KMS-11 (cell line): Measurements from ENCODE around the gene MUL1.

Experiments used
- H2AFZ ChIP-seq: fragments of 200-600 bp; sonication (generic); 2 replicates; pipeline ENCODE4 v1.6.1; 2016; ENCODE audit warnings: antibody characterized with exemption, mixed run types, low read depth
- H3K27ac ChIP-seq: fragments of 200-600 bp; sonication (generic); 2 replicates; pipeline ENCODE4 v1.6.1; 2016; ENCODE audit warnings: mild to moderate bottlenecking, mixed run types
- H3K27me3 ChIP-seq: fragments of 200-600 bp; sonication (generic); 2 replicates; pipeline ENCODE4 v1.6.1; 2017; ENCODE audit warnings: mild to moderate bottlenecking, low read depth, mixed run types, moderate library complexity; ENCODE audit not compliant: insufficient read depth
- H3K36me3 ChIP-seq: fragments of 200-600 bp; sonication (generic); 2 replicates; pipeline ENCODE4 v1.6.1; 2017; ENCODE audit warnings: mild to moderate bottlenecking, mixed run types; ENCODE audit not compliant: insufficient read depth
- H3K4me1 ChIP-seq: fragments of 200-600 bp; sonication (generic); 2 replicates; pipeline ENCODE4 v1.6.1; 2016; ENCODE audit warnings: mild to moderate bottlenecking, low read depth, mixed run types; ENCODE audit not compliant: poor library complexity, severe bottlenecking
- H3K4me2 ChIP-seq: fragments of 200-600 bp; sonication (generic); 2 replicates; pipeline ENCODE4 v1.7.0; 2016; ENCODE audit warnings: mild to moderate bottlenecking, mixed run types
- H3K4me3 ChIP-seq: fragments of 200-600 bp; sonication (generic); IDR thresholded peaks from 2 replicates; pipeline ENCODE4 v1.6.1; 2017; ENCODE audit warnings: low read depth, low read length, mixed read lengths; ENCODE audit not compliant: insufficient read depth
- H3K79me2 ChIP-seq: fragments of 200-600 bp; sonication (generic); 2 replicates; pipeline ENCODE4 v1.6.1; 2016; ENCODE audit warnings: low read depth, mixed run types; ENCODE audit not compliant: insufficient read depth
- H3K9ac ChIP-seq: fragments of 200-600 bp; sonication (generic); 2 replicates; pipeline ENCODE4 v1.6.1; 2016; ENCODE audit warnings: mild to moderate bottlenecking, mixed run types
- H4K20me1 ChIP-seq: fragments of 200-600 bp; sonication (generic); 2 replicates; pipeline ENCODE4 v1.6.1; 2016; ENCODE audit warnings: mild to moderate bottlenecking, mixed run types; ENCODE audit not compliant: insufficient read depth
- TF ChIP-seq, protein P1 (sequence below): fragments of 200-600 bp; sonication (generic); conservative IDR thresholded peaks from 2 replicates; pipeline ENCODE4 v1.6.1; 2017; ENCODE audit warnings: low read depth, mild to moderate bottlenecking, antibody characterized with exemption, low read length, moderate library complexity, mixed read lengths

MUL1 gene

GRCh38 chr1:20483098-20483832, 24.7 kb downstream of the MUL1 start:
- Histone ChIP-seq H3K4me2 (no peak overlapping the region), H3K79me2 (no peaks in the 10 kb centered on the region), H3K9ac (no peak overlapping the region), H3K27ac (no peak overlapping the region), H3K27me3 (peaks cover 79% of the 10 kb centered on the region), H2AFZ (no peak overlapping the region), H3K4me1 (no peaks in the 10 kb centered on the region), H4K20me1 (no peaks in the 10 kb centered on the region), H3K36me3 (no peaks in the 10 kb centered on the region), H3K4me3 (no peak overlapping the region)
- TF ChIP-seq, protein P1, sequence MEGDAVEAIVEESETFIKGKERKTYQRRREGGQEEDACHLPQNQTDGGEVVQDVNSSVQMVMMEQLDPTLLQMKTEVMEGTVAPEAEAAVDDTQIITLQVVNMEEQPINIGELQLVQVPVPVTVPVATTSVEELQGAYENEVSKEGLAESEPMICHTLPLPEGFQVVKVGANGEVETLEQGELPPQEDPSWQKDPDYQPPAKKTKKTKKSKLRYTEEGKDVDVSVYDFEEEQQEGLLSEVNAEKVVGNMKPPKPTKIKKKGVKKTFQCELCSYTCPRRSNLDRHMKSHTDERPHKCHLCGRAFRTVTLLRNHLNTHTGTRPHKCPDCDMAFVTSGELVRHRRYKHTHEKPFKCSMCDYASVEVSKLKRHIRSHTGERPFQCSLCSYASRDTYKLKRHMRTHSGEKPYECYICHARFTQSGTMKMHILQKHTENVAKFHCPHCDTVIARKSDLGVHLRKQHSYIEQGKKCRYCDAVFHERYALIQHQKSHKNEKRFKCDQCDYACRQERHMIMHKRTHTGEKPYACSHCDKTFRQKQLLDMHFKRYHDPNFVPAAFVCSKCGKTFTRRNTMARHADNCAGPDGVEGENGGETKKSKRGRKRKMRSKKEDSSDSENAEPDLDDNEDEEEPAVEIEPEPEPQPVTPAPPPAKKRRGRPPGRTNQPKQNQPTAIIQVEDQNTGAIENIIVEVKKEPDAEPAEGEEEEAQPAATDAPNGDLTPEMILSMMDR: no peak

DNA sequence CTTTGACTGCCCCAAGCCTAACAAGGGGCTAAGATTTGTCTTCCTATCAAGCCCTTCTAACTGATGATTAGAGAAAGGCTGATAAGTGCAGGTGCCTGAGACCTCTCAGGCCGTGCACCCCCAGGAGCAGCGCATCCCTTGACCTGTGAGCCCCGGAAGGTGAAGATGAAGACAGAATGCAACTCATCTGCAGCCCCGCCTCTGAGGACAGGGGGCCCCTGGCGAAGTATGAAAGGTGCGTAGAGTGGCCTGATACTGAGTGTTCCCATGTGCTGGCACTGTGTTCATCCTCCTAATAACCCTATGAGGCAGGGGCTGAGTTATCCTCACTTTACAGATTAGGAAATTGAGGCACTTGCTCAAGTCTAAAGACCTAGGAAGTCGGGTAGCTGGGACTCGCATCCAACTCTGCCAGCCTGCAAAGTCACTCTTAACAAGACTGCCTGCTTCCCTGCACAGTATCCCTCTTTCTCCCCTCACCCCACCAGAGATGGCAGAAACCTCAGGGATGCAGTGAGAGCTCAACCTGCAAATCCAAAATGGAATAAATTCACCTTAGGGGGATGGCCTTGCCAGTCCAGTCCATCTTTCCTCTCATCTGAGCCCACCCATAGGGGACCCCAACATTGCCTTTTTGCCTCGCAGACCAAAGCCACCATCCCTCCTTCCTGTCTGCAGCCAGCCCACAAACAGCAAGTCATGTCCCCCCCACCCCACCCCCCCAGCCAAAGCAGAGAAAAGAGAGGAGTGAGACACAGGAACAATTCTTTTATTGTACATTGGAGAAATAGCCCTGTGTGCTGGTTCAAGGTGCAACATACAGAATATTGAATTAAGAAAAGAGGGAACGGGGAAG, 26.1 kb downstream of the MUL1 start:
- TF ChIP-seq, protein P1: no peak
- H3K4me2 ChIP-seq: no peak overlapping the region
- H3K36me3 ChIP-seq: no peaks in the 10 kb centered on the region
- no peak overlapping the region for H3K27ac ChIP-seq
- H2AFZ ChIP-seq: no peak overlapping the region
- H3K9ac ChIP-seq: no peak overlapping the region
- no peaks in the 10 kb centered on the region for H4K20me1 ChIP-seq
- no peaks in the 10 kb centered on the region for H3K4me1 ChIP-seq
- peaks cover 77% of the 10 kb centered on the region for H3K27me3 ChIP-seq
- H3K4me3 ChIP-seq: no peak overlapping the region
- no peaks in the 10 kb centered on the region for H3K79me2 ChIP-seq

DNA sequence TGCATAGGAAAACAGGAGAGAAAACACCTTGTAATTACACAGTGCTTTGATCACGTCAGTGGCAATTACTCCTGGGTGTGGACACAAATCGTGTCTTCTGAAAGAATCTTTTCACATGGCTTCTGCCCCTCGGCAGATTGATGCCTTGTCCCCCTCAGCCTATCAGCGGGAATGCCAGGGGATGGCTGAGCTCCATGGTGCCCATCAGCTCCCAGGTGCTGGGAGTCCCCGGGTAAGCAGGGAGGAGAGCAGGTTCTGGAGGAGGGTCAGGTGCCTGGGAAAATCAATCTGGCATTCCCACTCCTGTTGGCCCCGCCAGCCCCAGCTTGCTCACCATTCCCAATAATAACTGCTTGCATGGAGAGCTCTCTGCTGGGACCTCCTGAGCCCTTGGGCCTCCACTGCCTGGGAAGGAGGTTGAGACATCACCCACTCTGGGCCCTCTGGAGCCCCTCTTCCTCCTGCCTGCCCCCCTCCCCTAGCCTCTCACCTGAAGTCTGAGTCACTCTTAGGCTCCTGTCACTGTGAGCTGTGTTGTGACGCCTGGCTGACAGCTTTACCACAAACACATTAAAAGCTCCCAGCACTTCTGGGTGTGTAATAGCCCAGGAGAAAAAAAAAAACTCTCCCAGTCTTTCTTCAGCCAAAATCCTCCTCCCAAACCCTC, 26.9 kb downstream of the MUL1 start:
- no peak overlapping the region for H3K4me3 ChIP-seq
- no peak overlapping the region for H3K27ac ChIP-seq
- no peaks in the 10 kb centered on the region for H3K79me2 ChIP-seq
- H3K4me2 ChIP-seq: no peak overlapping the region
- no peak overlapping the region for H3K9ac ChIP-seq
- H3K36me3 ChIP-seq: no peaks in the 10 kb centered on the region
- no peak overlapping the region for H2AFZ ChIP-seq
- no peaks in the 10 kb centered on the region for H3K4me1 ChIP-seq
- H3K27me3 ChIP-seq: peaks cover 73% of the 10 kb centered on the region
- H4K20me1 ChIP-seq: no peaks in the 10 kb centered on the region
- TF ChIP-seq, protein P1: no peak

GRCh38 chr1:20480243-20480944, 27.6 kb downstream of the MUL1 start:
- Histone ChIP-seq H3K79me2 (no peaks in the 10 kb centered on the region), H2AFZ (no peak overlapping the region), H3K9ac (no peak overlapping the region), H3K27ac (no peak overlapping the region), H3K4me2 (no peak overlapping the region), H3K36me3 (no peaks in the 10 kb centered on the region), H3K4me3 (no peak overlapping the region), H3K4me1 (no peaks in the 10 kb centered on the region), H3K27me3 (peaks cover 70% of the 10 kb centered on the region), H4K20me1 (no peaks in the 10 kb centered on the region)
- TF ChIP-seq, protein P1: no peak
